HG02623 (cell line): Measurements from ENCODE around the gene TSPAN4.

Source experiments
- ATAC-seq: cut with Tn5 transposase; IDR thresholded peaks from one replicate; pipeline ENCODE4 v1.9.1; 2021; ENCODE audit warnings: moderate library complexity; ENCODE audit not compliant: unreplicated experiment

The TSPAN4 gene

DNA sequence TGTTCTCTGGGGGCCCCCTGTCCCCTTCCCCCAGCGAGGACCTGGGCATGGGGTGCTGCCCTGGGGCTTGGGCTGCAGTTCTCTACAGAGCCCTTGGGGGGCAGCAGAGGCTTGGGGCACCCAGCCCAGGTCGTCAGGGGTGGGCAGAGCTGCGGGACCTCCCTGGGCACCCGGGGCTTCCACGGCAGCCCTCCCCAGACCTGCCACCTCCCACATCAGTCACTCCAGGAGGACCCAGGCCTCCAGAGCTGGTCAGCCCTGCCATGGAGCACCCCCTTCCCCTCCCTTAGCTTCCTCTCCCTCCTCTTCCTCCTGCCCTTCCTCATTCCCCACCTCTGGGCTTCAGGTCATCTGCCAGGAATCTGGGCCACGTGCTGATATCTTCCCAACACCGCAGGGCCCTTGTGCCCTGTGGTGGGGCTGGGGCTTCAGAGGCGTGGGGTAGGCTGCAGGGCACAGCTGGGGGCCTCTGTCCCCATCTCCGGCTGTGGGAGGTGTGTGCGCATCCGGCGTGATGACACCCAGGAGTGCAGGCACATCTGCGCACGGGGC, 5.8 kb downstream of the TSPAN4 start:
- ATAC-seq: no peak

DNA sequence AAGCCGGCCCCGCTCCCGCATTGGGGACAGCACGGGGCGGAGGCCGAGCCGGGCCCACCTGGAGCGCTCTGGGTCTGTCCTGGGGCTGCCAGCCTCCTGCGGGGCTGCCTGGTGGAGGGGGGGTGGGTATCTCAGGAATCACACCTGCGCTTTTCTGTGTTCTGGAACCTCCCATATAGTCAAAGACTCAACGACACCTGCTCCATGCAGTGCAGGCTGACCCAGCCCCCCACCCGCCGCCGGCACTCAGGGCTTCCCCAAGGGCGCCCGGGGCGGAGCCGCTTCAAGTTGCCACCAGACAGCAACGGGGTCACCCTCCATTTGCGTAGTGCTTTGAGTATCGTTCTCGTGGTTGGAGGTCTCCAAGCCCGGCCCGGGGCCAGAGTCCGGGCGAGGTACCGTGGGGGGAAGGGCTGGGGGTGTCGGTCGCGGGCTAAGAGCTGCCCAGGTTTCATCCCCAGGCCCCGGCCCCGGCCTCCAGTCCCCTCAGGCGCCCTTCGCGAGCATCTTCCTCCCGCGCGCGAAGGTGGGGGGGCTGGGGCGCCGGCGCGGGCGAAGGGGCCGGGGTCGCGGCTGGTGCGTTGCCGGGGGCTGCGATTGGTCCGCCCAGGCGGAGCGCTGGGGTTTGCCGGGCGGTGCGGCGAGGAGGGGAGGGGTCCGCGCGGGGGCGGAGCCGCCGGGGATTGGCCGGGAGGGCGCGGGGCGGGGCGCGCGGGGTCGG, 6.6 kb downstream of the TSPAN4 start:
- ATAC-seq: no peak

DNA sequence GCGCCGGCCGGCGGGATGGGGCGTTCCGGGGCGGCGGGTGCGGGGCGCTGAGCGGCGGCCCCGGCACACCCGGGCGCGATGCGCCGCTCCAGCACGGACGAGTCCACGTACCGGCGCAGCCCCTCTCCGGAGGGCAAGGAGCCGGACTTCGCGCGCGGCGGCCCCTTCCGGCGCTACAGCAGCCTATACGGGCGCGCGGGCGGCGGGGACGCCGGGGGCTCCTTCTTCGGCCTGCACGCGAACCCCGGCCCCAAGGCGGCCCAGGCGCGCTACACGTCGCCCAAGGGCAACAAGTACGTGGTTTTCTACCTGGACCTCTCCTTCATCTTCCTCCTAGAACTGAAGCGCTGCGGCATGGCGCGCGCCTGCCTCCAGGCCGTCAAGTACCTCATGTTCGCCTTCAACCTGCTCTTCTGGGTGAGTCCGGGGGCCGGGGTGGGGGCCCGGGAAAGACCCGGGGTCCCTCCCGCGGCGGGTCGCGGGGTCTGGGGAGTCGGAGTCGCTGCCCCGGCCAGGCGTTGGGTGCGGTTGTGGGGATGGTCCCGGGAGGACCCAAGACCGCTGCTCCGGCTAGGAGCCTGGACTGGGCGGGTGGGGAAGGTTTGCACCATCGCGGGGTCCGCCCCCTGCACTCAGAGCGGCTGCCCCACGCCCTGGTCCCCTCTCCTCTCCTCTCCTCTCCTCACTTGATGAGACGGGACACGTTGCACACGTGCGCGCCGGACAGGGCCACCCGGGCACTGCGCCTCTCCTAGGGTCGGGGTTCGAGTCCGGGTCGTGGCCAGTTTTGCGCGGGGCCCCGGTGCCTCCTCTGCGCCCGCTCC, 7.5 kb downstream of the TSPAN4 start:
- no peak for ATAC-seq

DNA sequence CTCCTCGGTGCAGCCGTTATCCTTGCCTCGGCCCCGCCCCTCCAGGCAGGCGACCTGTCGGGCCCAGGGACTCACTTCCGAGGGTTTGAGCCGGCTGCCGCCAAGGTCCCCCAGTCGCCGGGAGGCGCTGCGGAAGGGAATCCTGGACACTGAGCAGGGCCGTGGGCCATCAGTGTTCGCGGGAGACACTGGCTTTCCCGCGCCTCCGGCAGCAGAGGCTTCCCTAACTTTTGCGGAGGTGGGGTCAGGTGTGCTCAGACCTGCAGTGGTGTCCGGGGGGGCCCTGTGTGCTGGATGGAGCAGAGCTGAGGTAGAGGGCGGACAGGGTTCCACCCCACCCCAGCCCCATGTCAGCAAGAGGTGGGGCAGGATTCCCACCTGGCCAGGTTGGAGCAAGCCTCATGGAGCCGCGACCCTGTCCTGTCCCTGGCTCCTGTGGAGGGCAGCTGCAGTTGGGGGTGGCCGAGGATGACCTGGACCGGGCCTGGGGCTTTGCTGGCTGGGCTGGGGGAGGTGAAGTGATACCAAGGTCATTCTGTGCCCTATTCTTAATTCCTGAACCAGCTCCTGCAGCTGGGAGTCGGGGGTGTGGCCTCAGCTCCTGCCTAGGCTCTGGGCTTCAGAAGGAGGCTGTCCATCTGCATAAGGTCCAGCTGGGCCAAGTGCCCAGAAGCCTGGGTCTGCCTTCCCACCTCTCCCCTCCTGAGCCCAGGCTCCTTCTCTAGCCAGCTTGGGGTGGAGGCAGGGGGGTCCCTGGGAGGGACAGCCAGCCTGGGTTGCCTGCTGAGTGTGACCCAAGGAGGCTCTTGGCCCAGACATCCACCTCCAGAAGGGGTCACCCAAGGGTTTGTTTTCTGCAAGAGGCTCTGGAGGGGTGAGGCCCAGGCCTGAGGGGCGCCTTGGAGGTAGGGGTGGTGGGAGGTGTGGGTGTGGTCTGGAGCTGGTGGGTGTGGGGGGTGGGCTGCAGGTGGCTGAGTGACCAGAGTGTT, 8.4 kb downstream of the TSPAN4 start:
- no peak for ATAC-seq

DNA sequence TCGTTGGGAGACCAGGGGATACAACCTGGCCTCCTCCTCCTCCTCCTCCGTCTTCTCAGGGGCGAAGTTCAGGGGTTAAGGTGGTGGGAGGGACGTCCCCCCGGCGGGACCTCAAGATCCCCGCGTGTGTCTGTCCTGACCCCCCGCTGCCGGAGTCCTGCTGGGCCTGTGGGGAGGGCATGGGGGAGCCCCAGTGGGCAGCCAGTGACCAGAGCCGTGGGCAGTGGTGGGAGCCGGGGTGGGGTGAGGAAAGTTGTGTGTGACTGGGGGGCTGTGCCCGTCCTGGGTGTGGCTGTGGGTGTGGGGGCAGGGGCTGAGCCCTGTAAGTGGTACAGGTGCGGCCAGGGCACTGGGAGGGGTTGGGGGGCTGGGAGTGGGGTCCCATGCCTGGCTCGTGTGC, 10.1 kb downstream of the TSPAN4 start:
- ATAC-seq: no peak

DNA sequence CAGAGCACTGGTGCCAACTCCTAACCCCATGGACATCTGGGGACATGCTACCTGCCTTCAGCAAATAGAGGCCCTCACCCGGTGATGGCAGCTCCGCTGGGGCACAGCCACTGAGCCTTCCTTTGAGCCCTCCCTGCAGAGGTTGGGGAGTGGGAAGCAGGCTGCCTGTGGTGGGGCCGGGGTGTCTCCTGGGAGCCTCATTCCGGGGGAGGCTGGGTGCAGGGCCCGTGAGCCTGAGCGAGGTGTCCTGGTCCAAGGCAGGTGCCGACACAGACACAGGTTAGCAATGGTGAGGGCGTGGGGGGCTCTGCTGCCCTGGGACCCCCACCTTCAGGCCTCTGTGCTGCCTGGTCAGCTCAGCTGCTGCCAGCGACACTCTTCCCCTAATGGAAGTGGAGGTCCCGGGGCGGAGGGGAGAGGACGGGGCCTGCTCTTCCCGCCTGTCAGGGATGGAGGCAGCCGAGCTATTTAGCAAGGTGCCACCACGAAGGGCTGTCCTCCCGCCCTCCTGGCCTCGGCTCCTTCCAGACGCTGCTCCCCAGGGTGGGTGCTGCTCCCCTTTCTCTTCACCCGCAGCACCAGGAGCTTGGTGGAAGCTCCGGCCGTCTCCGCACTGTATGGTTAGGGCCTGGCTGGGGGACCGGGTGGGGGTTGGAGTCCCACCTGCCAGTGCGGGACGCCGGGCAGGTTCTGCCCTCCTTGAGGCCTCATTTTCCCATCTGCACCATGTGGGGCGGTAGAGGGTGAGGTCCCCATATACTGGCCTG, 11.2 kb downstream of the TSPAN4 start:
- no peak for ATAC-seq

DNA sequence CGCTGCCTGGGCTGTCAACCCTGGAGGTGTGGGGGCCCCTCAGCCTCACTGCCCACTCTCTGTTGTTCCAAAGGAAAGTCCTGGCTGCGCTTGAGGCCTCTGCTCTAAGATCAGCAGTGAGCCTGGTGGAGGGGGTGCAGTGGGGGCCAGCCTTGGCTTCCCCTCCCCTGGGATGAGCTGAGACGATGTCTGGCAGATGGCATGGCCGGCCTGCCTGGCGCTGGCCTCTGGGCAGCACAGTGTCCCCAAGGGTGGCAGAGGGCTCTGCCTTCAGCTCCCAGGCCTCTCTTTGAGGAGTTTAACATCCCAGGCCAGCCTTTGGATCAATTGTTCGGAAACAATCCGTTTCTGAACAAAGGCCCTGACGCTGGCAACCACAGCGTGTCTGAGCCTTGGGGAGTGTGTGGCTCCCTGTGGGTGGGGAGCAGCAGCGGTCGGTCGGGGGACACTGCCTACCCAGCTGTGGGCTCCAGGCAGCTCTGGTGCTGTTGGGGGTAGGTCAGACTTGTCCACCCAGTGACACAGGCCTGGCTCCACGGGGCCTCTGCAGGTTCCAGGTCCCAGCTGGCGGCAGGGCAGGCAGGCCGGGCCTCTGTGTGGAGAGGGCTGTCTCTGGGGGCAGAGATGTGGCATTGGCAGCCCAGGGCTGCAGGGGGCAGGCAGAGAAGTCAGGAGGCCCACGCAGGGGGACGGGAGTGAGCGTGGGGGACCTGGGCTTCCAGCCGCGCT, 12.1 kb downstream of the TSPAN4 start:
- ATAC-seq: no peak

DNA sequence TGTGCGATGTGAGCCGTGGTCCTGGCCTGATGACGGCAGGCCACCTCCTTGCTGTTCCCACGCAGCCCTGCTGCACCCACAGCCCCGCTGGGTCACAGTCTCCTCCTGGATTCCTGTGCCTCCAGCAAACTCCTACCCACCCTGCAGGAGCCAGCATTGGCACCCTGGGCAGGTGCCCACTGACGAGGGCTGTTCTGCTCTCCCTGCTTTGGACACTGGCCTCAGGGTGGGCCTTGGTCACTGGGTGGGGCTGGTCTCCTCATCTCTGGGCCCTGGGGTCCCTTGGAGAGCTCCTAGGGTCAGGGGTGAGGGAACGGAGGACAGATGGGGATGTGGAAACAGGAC, 12.7 kb downstream of the TSPAN4 start:
- no peak for ATAC-seq

DNA sequence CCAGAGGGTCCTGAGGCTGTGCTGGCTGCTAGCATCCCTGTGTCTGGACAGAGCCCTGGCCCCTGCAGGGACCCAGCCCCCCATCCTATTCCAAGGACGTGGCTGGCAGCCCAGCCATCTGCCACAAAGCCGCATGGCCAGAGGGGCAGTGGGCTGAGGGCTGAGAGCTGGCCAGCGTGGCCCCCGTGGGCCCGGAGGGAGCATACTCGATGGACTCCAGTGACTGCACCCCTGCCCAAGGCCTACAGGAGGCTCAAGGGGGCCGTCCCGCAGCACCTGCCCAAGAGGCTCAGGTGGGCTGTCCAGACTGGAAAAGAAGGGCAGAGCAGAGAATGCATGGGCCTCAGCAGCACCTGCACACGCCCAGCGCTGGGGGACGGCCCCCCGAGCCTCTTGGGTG, 13.1 kb downstream of the TSPAN4 start:
- ATAC-seq: no peak

DNA sequence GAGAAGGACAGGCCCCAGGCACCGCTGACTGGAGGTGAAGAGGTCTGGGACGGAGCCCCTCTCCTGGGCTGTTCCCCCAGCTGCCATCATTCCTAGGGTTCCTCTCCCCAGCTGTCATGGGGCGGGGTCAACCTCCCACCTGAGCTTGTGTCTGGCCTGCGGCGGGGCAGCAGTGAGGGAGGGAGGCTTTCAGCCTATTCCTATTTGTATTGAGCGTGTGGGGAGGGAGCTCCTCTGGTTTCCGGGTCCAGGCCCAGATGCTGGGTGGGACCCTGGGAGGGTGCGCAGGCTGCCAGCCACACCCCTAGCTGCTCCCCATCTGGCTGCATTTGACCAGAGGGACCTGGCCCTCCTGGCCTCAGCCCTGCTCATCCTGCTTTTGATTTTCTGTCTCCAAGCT, 13.7 kb downstream of the TSPAN4 start:
- no peak for ATAC-seq

DNA sequence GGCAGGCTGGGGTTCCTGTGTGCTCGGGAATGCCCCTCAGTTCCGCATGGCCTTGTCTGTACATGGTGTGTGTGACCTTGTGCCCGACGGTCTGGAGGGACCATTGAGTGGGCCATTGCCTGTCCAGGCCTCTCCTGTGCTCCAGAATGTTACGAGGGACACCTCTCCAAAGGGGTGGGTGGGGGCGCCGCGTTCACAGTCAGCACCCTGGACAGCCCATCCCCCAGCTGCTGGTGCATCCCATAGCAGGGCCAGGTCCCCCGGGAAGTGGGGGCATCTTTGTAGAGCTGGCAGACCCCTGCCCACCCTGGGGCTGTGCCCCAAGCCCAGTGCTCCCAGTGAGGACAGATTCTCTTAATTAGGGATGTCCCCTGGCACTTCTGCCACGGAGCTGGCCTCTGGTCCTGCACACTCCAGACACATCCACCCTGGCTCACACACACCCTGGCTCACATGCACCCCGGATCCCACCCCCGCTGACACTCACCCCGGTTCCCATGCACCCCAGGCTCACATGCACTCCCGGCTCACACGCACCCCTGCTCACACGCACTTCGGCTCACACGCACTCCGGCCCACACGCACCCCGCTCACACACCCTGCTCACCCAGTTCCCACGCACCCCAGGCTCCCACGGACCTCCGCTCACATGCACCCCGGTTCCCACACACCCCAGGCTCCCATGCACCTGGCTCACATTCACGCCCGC, 15.6 kb downstream of the TSPAN4 start:
- ATAC-seq: no peak

DNA sequence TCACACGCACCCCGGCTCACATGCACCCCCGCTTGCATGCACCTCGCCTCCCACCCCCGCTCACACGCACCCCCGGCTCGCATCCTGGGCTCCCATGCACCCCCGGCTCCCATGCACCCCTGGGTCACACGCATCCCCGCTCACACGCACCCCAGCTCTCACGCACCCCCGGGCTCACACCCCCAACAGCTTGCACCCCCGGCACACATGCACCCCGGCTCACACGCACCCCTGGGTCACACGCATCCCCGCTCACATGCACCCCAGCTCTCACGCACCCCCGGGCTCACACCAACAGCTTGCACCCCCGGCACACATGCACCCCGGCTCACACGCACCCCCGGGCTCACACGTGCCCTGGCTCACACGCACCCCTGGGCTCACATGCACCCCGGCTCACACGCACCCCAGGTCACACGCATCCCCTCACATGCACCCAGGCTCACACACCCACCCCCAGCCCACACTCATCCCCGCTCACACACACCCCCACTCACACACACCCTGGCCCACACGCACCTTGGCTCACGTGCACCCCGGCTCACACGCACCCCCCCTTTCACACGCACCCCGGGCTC, 16.2 kb downstream of the TSPAN4 start:
- no peak for ATAC-seq

DNA sequence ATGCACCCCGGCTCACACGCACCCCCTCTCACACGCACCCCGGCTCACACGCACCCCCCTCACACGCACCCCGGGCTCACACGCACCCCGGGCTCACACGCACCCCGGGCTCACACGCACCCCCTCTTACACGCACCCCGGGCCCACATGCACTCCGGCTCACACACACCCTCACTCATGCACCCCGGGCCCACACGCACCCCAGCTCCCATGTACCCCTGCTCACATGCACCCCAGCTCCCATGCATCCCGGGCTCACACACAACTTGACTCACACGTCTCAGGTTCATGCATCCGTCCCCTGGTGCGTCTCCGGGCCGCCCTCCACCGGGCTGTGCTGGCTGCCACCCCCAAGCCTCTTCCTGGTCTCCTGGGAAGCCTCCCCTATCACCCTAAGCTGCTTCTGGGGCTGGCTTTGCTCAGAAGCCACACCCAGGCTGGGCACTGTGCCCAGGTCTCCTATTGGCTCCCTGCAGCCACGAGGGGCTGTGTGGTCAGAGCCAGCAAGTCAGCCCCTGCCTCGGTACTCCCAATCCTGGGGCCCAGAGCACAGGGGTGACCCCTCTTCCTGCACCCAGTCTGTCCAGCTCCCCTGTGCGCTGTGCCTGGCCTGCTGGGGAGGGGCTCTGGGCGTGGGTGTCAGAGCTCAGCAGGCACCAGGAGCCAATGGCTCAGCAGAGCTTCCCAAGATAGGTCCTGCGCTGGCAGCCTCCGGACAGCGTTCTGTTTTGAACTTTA, 16.9 kb downstream of the TSPAN4 start:
- no peak for ATAC-seq

DNA sequence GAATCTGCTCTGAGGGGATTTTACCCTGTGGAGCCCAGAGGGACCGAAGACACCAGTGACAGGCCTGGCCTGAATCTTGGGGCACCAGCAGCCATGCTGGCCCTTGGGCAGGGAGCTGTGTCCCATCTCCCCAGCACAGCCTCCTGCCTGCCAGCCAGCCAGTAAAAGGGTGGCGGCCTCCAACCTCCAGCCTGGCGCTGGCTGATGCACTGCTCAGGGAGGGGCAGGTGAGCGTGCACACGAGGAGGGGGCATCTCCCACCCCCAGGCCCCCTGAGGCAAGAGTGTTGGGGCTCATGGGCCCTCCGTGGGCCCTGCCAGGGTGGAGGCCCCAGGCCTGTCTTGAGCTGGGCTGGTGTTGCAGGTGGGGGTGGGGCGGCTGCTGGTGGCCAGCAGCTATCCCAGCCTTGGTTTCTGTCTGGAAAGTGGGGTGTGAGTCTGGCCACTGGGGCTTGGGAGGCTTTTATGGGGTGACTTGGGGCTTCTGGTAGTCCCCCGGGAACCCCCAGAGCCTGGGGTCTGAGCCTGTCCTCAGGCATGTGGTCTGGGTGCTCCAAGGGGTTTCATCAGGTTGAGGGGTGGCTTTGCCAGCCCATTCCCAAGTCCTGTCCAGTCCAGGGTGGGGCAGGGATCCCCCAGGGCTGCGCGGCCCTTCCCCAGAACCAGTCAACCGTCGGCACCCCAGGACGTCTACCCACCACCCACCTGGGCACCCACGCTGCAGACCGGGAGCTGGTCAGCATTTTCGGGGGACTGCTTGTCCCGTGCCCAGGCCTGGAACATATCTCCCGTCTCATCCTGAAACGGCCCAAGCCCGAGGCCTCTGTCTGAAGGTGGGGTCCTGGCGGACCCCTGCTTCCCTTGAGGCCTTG, 17.8 kb downstream of the TSPAN4 start:
- ATAC-seq: no peak

DNA sequence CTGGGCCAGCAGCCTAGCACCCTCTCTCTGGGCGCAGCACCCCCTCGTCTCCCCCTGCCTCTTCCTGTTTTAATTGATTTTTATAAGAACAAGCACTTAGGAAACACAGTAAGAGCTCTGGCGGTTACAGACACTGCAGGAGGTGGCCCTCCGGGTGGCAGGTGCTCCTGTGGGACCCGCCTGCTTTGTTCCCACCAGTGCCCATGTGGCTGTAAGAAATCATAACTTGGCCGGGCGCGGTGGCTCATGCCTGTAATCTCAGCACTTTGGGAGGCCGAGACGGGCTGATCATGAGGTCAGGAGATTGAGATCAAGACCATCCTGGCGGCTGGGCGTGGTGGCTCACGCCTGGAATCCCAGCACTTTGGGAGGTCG, 18.4 kb downstream of the TSPAN4 start:
- no peak for ATAC-seq

DNA sequence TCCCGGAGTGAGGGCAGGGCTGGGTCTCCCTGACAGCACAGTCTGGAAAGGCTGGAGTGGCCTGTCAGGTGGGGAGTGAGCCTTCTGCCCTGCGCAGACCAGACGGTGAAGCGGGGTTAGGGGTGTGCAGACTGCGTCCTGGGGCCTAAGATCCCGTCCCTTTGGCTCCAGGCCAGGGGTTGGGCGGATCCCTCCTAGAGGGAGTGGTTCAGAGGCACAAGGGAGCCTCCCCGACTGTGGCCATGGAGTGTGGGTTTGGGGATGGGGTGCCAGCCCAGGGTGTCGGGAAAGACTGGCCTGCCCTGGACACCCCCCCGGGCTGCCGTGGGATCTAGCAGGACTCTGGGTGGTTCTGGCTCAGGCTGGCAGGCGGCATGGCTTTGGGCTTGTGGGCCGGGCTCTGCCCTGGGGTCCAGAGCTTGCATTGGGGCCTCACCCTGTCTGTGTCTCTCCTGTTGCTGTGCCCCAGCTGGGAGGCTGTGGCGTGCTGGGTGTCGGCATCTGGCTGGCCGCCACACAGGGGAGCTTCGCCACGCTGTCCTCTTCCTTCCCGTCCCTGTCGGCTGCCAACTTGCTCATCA, 19.5 kb downstream of the TSPAN4 start:
- ATAC-seq: no peak

DNA sequence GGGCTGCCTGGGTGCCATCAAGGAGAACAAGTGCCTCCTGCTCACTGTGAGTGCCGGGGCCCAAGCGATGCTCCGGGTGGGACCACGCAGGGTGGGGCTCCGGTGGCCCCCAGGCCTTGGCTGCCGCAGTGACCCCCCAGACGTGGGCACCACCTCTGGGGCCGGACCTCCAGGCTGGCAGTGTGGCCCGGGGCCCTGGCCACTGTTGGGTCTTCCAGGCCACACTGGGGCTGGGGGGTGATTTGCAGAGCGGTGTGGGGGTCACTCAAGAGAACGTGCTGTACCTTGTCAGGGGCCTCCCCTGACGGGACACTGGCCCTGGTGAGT, 20.0 kb downstream of the TSPAN4 start:
- ATAC-seq: no peak
